Breast epithelium (tissue), 3 donors: ENCODE results near the gene PTPRA.

Experiments used
- CTCF ChIP-seq, 3 donors: fragments of 450-650 bp; IDR thresholded peaks; one replicate each; pipeline ENCODE4 v1.5.1; 2016 to 2017; ENCODE audit warnings: antibody characterized with exemption in 3 of 3, mild to moderate bottlenecking in 3 of 3, moderate library complexity in 3 of 3
- POLR2A ChIP-seq: fragments of 450-650 bp; IDR thresholded peaks from one replicate; pipeline ENCODE4 v1.6.1; 2016; ENCODE audit warnings: antibody characterized with exemption, mild to moderate bottlenecking, moderate library complexity

- TF ChIP-seq POLR2A (no peak), CTCF (IDR thresholded peaks at IDR 0.05) (no peak)
These were observed 15.1 kb downstream of the PTPRA start for GRCh38 chr20:2888224-2888955.
